BLaER1 treated with 17β-estradiol and CSF1 and Interleukin-3, amounts not matched to agents 10 nM and 100 nM (cell line): ENCODE data around the gene TTC28.
"Not testable (repeated sequence)": the region's sequence is repeated elsewhere in the genome, so short reads cannot be mapped to it uniquely, and the experiment has no call there.

Source experiments
- H3K27ac ChIP-seq, 11 experiments: shearing (Covaris generic); formaldehyde crosslinking; 2 replicates each; pipeline ENCODE4 v1.8.1; 2022
- H3K27me3 ChIP-seq, 11 experiments: shearing (Covaris generic); formaldehyde crosslinking; 2 replicates each; pipeline ENCODE4 v1.8.1; 2022
- H3K36me3 ChIP-seq, 11 experiments: shearing (Covaris generic); formaldehyde crosslinking; 2 replicates each; pipeline ENCODE4 v1.8.1; 2022
- H3K4me1 ChIP-seq, 10 experiments: shearing (Covaris generic); formaldehyde crosslinking; 2 replicates each; pipeline ENCODE4 v1.8.1; 2022
- H3K4me2 ChIP-seq, 11 experiments: shearing (Covaris generic); formaldehyde crosslinking; 2 replicates each; pipeline ENCODE4 v1.8.1; 2022
- H3K4me3 ChIP-seq, 10 experiments: shearing (Covaris generic); formaldehyde crosslinking; 2 replicates each; pipeline ENCODE4 v1.8.1; 2022
- H3K9ac ChIP-seq, 11 experiments: shearing (Covaris generic); formaldehyde crosslinking; 2 replicates each; pipeline ENCODE4 v1.8.1; 2022
- H3K9me3 ChIP-seq, 11 experiments: shearing (Covaris generic); formaldehyde crosslinking; replicated peaks in 1 of 11; 2 replicates each; pipeline ENCODE4 v1.8.1; 2022
- H4K20me1 ChIP-seq, 11 experiments: shearing (Covaris generic); formaldehyde crosslinking; 2 replicates each; pipeline ENCODE4 v1.8.1; 2022
- Cebpa-rat ChIP-seq, 11 experiments: shearing (Covaris generic); IDR thresholded peaks; 2 replicates each; pipeline ENCODE4 v1.8.1; 2022

Gene TTC28

DNA sequence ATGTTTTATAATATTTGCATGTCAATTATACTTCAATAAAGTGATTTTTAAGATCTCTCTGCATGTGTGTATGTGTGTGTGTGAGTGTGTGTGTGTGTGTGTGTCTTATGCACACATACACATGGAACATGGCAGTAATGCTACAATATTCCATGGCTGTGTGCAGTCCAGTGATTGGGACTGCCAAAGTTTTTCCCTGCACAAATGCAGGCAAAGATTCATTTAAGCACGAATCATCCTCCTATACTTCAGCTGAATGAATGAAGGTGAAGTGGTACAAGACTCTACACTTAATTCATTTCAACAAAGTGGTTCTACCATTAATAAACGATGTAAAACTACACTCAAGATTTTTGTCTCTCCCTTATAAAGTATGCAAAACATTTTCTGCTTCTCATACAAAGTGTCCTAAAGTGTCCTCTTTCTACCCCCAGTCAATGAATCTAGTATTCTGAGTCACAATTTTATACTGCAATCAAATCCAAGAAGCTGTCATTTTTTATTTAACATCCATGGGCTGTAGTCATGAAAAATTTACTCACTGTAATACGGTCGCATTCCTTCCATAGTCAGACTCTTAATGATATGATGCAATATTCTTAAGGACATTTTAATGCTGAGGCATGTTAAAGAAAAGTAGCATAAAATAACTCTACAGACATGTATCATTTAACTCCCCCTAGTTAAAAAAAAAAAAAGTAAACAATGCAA, 132.4 kb downstream of the TTC28 start:
- Histone ChIP-seq H3K4me3 (no peak overlapping the region), H3K4me1 (no peaks in the 10 kb centered on the region), H3K36me3 (no peaks in the 10 kb centered on the region), H3K4me2 (no peak overlapping the region), H3K9me3 (peaks cover 5 to 16% (median 6%) of the 10 kb centered on the region in 11 experiments; a peak in 16 of 22 replicates), H3K27ac (no peak overlapping the region), H3K9ac (no peak overlapping the region), H3K27me3 (no peaks in the 10 kb centered on the region), H4K20me1 (no peaks in the 10 kb centered on the region)
- TF ChIP-seq Cebpa-rat (IDR thresholded peaks at IDR 0.05): no peak

DNA sequence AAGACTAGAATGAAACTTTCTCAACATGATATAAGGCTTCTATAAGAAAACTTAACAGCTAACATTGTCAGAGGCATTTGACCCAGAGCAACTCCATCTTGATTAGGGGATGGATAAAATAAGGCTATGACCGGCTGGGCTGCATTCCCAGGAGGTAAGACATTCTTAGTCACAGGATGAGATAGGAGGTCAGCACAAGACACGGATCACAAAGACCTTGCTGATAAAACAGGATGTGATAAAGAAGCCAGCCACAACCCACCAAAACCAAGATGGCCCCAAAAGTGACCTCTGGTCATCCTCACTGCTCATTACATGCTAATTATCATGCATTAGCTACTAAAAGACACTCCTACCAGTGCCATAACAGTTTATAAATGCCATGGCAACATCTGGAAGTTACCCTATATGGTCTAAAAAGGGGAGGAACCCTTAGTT, 135.2 kb downstream of the TTC28 start:
- Histone ChIP-seq H3K36me3 (no peaks in the 10 kb centered on the region), H3K4me1 (no peaks in the 10 kb centered on the region), H3K9ac (no peak overlapping the region), H3K27ac (no peak overlapping the region), H3K4me2 (no peak overlapping the region), H3K27me3 (no peaks in the 10 kb centered on the region), H4K20me1 (no peaks in the 10 kb centered on the region), H3K9me3 (peaks cover 5 to 13% (median 6%) of the 10 kb centered on the region in 11 experiments; a peak in 15 of 22 replicates), H3K4me3 (no peak overlapping the region)
- no peak for TF ChIP-seq Cebpa-rat (IDR thresholded peaks at IDR 0.05)

DNA sequence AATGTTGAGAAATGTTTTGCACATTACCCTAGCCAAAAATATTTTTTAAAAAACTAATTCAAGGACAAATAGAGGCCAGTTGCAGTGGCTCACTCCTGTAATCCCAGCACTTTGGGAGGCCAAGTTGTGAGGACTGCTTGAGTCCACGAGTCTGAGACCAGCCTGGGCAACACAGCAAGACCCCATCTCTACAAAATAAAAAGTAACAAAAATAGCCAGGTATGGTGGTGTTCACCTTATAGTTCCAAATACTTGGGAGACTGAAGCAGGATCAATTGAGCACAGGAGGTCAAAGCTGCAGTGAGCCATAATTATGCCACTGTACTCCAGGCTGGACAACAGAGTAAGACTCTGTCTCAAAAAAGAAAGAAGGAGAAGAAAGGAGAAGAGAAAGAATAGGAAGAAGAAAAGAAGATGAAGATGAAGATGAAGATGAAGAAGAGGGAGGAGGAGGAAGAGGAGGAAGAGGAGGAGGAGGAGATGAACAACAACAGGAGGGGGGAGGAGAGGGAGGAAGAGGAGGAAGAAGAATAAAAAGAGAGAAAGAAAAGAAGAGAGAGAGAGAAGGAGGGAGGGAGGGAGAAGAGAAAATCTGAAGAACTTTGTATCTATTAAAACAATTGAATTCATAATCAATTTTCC, 136.5 kb downstream of the TTC28 start:
- Histone ChIP-seq H4K20me1 (no peaks in the 10 kb centered on the region), H3K27me3 (no peaks in the 10 kb centered on the region), H3K27ac (no peak overlapping the region), H3K36me3 (no peaks in the 10 kb centered on the region), H3K4me1 (no peaks in the 10 kb centered on the region), H3K4me2 (no peak overlapping the region), H3K9ac (no peak overlapping the region), H3K9me3 (peaks cover 5 to 13% (median 6%) of the 10 kb centered on the region in 11 experiments; a peak in 15 of 22 replicates), H3K4me3 (no peak overlapping the region)
- TF ChIP-seq Cebpa-rat (IDR thresholded peaks at IDR 0.05): no peak

DNA sequence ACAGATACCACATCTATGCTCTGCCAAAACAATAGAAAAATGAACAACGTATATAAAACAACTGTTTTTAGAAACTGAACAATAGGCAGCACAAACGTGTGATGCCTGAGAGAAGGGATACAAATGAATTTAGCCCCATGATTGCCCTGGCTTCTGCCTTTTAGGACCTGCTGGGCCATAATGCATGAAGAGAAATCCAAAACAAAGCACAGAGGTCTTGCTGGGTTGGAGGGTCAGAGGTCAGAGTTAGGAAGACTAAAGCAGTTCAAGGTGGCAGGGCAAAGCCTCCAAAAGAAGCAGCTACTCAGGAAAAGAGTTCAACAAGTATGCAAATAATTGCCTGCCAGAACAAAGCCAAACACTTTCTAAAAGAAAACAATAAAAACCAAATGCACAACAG, 138.5 kb downstream of the TTC28 start:
- H3K9ac ChIP-seq: no peak overlapping the region
- no peaks in the 10 kb centered on the region for H3K27me3 ChIP-seq
- no peaks in the 10 kb centered on the region for H3K36me3 ChIP-seq
- H3K4me3 ChIP-seq: no peak overlapping the region
- no peak for TF ChIP-seq Cebpa-rat (IDR thresholded peaks at IDR 0.05)
- no peaks in the 10 kb centered on the region for H3K4me1 ChIP-seq
- peaks cover 5 to 13% (median 6%) of the 10 kb centered on the region in 11 experiments; a peak in 15 of 22 replicates for H3K9me3 ChIP-seq
- H3K27ac ChIP-seq: no peak overlapping the region
- H3K4me2 ChIP-seq: no peak overlapping the region
- H4K20me1 ChIP-seq: no peaks in the 10 kb centered on the region

DNA sequence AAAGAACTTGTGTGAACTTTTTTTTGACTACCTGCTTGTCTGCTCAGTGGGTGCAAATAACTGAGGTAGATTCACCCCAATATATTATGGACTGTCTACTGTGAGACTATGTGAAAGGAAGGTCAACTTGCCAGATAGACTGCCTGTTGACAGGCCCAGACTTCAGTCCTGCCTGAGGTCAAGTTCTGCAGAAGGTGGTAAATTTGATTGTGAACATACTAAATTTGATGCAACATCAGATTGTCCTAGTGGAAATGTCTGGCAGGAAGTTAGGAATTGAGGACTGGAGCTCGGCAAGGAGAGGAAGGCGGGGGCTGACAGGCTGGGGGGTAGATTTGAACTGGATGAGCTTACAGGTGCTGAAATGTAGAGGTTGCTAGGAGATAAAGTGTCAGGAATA, 140.7 kb downstream of the TTC28 start:
- Histone ChIP-seq H3K27me3 (no peaks in the 10 kb centered on the region), H4K20me1 (no peaks in the 10 kb centered on the region), H3K9me3 (peaks cover 6 to 20% (median 13%) of the 10 kb centered on the region in 11 experiments; a peak in 18 of 22 replicates), H3K36me3 (no peaks in the 10 kb centered on the region), H3K27ac (no peak overlapping the region), H3K4me2 (no peak overlapping the region), H3K9ac (no peak overlapping the region), H3K4me1 (no peaks in the 10 kb centered on the region), H3K4me3 (no peak overlapping the region)
- no peak for TF ChIP-seq Cebpa-rat (IDR thresholded peaks at IDR 0.05)

DNA sequence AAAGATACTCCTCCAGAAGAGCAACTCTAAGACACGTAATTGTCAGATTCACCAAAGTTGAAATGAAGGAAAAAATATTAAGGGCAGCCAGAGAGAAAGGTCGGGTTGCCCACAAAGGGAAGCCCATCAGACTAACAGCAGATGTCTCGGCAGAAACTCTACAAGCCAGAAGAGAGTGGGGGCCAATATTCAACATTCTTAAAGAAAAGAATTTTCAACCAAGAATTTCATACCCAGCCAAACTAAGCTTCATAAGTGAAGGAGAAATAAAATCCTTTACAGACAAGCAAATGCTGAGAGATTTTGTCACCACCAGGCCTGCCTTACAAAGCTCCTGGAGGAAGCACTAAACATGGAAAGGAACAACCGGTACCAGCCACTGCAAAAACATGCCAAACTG, 149.1 kb downstream of the TTC28 start:
- H3K4me3 ChIP-seq: not testable (repeated sequence)

DNA sequence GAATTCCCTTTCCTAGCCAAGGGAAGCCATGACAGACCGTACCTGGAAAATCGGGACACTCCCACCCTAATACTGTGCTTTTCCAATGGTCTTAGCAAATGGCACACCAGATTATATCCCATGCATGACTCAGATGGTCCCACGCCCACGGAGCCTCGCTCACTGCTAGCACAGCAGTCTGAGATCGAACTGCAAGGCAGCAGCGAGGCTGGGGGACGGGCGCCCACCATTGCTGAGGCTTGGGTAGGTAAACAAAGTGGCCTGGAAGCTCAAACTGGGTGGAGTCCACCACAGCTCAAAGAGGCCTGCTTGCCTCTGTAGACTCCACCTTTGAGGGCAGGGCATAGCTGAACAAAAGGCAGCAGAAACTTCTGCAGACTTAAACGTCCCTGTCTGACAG, 150.5 kb downstream of the TTC28 start:
- H3K27ac ChIP-seq, H3K4me3 ChIP-seq, H3K4me1 ChIP-seq, H3K36me3 ChIP-seq, H3K27me3 ChIP-seq, H4K20me1 ChIP-seq, H3K9ac ChIP-seq, H3K4me2 ChIP-seq: not testable (repeated sequence)
- H3K9me3 ChIP-seq: peaks cover 23 to 41% (median 35%) of the 10 kb centered on the region in 11 experiments

More for the DNA sequence above, 149.1 kb downstream of the TTC28 start:
- H3K27me3 ChIP-seq, H3K4me2 ChIP-seq, H3K27ac ChIP-seq, H3K36me3 ChIP-seq, H3K4me1 ChIP-seq, H3K9ac ChIP-seq, H4K20me1 ChIP-seq: not testable (repeated sequence)
- H3K9me3 ChIP-seq: peaks cover 23 to 44% (median 37%) of the 10 kb centered on the region in 11 experiments

DNA sequence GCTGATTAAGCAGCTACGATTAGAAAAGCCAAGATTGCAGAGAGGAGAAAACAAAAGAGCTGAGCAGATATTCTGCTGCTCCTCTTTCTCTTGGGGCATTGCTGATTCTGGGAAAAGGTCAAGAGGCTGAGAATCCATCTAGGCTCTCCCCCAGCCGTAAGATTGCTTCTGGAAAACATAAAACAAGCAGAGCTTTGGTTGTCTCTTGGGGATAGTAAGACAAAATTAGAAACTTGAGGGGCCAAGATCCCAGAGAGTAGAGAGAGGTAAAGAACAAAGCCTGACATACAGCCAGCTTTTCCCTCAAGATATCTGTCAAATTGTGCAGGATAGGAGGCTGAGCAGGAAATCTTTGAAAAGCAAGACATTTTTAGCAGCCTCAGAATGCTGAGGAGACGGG, 158.2 kb downstream of the TTC28 start:
- no peak overlapping the region for H3K9ac ChIP-seq
- H3K4me3 ChIP-seq: no peak overlapping the region
- H3K27ac ChIP-seq: no peak overlapping the region
- H4K20me1 ChIP-seq: no peaks in the 10 kb centered on the region
- H3K9me3 ChIP-seq: no peaks in the 10 kb centered on the region
- H3K27me3 ChIP-seq: no peaks in the 10 kb centered on the region
- no peak for TF ChIP-seq Cebpa-rat (IDR thresholded peaks at IDR 0.05)
- H3K4me2 ChIP-seq: no peak overlapping the region
- H3K4me1 ChIP-seq: no peaks in the 10 kb centered on the region
- H3K36me3 ChIP-seq: no peaks in the 10 kb centered on the region

DNA sequence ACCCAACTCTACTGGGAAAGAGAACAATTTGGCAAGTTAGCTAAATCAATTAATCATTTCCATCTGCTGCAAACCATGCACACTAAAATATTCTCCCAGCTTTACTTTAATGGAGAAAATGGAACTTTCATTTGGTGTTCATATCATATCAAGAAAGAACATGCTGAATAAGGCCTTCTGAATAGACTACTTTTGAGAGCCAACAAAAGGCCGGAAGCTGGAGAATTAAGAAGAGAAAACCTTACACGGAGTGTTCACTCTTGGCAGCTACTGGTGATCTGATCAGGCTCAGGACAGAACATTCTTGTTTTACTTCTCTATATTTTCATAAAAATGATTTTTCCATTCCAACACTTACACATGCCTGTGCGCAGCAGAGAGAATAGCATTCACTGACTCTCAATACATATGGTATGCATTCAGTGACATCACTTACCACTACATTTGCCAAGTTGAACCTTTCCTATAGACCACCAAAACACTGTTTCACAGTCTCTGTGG, 165.3 kb downstream of the TTC28 start:
- no peaks in the 10 kb centered on the region for H3K27me3 ChIP-seq
- TF ChIP-seq Cebpa-rat (IDR thresholded peaks at IDR 0.05): no peak
- H3K27ac ChIP-seq: no peak overlapping the region
- H4K20me1 ChIP-seq: no peaks in the 10 kb centered on the region
- H3K9me3 ChIP-seq: peaks cover 20 to 30% (median 23%) of the 10 kb centered on the region in 11 experiments; a peak in 20 of 22 replicates
- H3K4me1 ChIP-seq: no peaks in the 10 kb centered on the region
- H3K4me3 ChIP-seq: no peak overlapping the region
- no peak overlapping the region for H3K4me2 ChIP-seq
- no peak overlapping the region for H3K9ac ChIP-seq
- H3K36me3 ChIP-seq: no peaks in the 10 kb centered on the region

DNA sequence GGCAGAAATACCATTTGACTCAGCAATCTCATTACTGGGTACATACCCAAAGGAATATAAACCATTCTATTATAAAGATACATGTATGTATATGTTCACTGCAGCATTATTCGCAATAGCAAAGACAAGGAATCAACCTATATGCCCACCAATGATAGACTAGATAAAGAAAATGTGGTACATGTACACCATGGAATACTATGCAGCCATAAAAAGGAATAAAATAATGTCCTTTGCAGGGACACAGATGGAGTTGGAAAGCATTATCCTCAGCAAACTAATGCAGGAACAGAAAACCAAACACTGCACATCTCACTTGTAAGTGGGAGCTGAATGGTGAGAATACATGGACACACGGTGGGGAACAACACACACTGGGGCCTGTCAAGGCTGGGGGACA, 167.3 kb downstream of the TTC28 start:
- H3K9me3 ChIP-seq: peaks cover 29 to 41% (median 33%) of the 10 kb centered on the region in 11 experiments; a peak in 21 of 22 replicates
- H3K9ac ChIP-seq, H4K20me1 ChIP-seq, H3K27me3 ChIP-seq, H3K4me2 ChIP-seq, H3K4me3 ChIP-seq, H3K27ac ChIP-seq, H3K36me3 ChIP-seq, H3K4me1 ChIP-seq: not testable (repeated sequence)
